Measurements from ENCODE around the gene ZNF766.
"Not testable (repeated sequence)": the region's sequence is repeated elsewhere in the genome, so short reads cannot be mapped to it uniquely, and the experiment has no call there.

The ZNF766 gene

GRCh38 chr19:52277471-52277870, 8.1 kb downstream of the ZNF766 start:
- no peak for DNase-seq

- no peak for DNase-seq
These were observed 16.9 kb downstream of the ZNF766 start for GRCh38 chr19:52286256-52286655.

GRCh38 chr19:52291781-52292180, 22.4 kb downstream of the ZNF766 start:
- no peak for DNase-seq

GRCh38 chr19:52292946-52293345, 23.6 kb downstream of the ZNF766 start:
- not testable (repeated sequence) for DNase-seq

- DNase-seq, result no peak
These were observed 27.0 kb downstream of the ZNF766 start for GRCh38 chr19:52296400-52296772.

GRCh38 chr19:52296773-52297600, 27.6 kb downstream of the ZNF766 start, which contains the start of gene ZNF480:
TSS of gene ZNF480 (plus strand) at chr19:52297169. CDS start at chr19:52300413, 3,244 bp downstream.
- peak; percentile 81 to 85 for DNase-seq

- DNase-seq, result no peak
These were observed 28.4 kb downstream of the ZNF766 start for GRCh38 chr19:52297601-52298364.

- peak in 1 of 2 donors; percentile 21 for DNase-seq
These were observed 37.9 kb downstream of the ZNF766 start for GRCh38 chr19:52307275-52307674.

GRCh38 chr19:52322429-52322828, 53.0 kb downstream of the ZNF766 start:
- no peak for DNase-seq

- no peak for DNase-seq
These were observed 62.4 kb downstream of the ZNF766 start for GRCh38 chr19:52331757-52332156.

GRCh38 chr19:52335768-52336116, 66.4 kb downstream of the ZNF766 start:
- no peak for DNase-seq

GRCh38 chr19:52336117-52336790, 66.9 kb downstream of the ZNF766 start, which contains the start of gene ZNF610:
TSS of gene ZNF610 (plus strand) at chr19:52336243. CDS start at chr19:52349173, 12,930 bp downstream.
- DNase-seq, result peak; percentile 85 to 87

- DNase-seq, result no peak
These were observed 67.5 kb downstream of the ZNF766 start for GRCh38 chr19:52336791-52337381.

- DNase-seq, result not testable (repeated sequence)
These were observed 69.6 kb downstream of the ZNF766 start for GRCh38 chr19:52339022-52339421.

GRCh38 chr19:52343548-52343947, 74.2 kb downstream of the ZNF766 start:
- peak; percentile 63 to 64 for DNase-seq

GRCh38 chr19:52345162-52345561, 75.8 kb downstream of the ZNF766 start:
- no peak for DNase-seq
